CD4-positive, alpha-beta T cell treated with Interleukin-6 for 4 hours (primary cell): Measurements from ENCODE around the gene EXT2.

ENCODE experiments used
- DNase-seq: peaks from one replicate; pipeline ENCODE4 v3.0.0-alpha.2; 2020; ENCODE audit warnings: mixed read lengths

The EXT2 gene

GRCh38 chr11:44174842-44175241 lies 79.4 kb downstream of the EXT2 start:
- DNase-seq: no peak

- DNase-seq: no peak
These were observed 81.2 kb downstream of the EXT2 start for GRCh38 chr11:44176546-44177213.

GRCh38 chr11:44177905-44178304 lies 82.4 kb downstream of the EXT2 start:
- no peak for DNase-seq

- no peak for DNase-seq
These were observed 82.9 kb downstream of the EXT2 start for GRCh38 chr11:44178381-44178780.

GRCh38 chr11:44179173-44179572 lies 83.7 kb downstream of the EXT2 start:
- no peak for DNase-seq

GRCh38 chr11:44180107-44180506 lies 84.6 kb downstream of the EXT2 start:
- DNase-seq: no peak

GRCh38 chr11:44185522-44185921 lies 90.0 kb downstream of the EXT2 start:
- no peak for DNase-seq

- DNase-seq: no peak
These were observed 90.9 kb downstream of the EXT2 start for GRCh38 chr11:44186321-44186930.

- no peak for DNase-seq
These were observed 93.2 kb downstream of the EXT2 start for GRCh38 chr11:44188643-44189042.

- no peak for DNase-seq
These were observed 94.8 kb downstream of the EXT2 start for GRCh38 chr11:44189986-44190882.

GRCh38 chr11:44190883-44191230 lies 95.4 kb downstream of the EXT2 start:
- no peak for DNase-seq

GRCh38 chr11:44191322-44192016 lies 96.0 kb downstream of the EXT2 start:
- no peak for DNase-seq

- no peak for DNase-seq
These were observed 96.5 kb downstream of the EXT2 start for GRCh38 chr11:44192017-44192385.

GRCh38 chr11:44192462-44193100 lies 97.1 kb downstream of the EXT2 start:
- DNase-seq: no peak

- DNase-seq: no peak
These were observed 98.4 kb downstream of the EXT2 start for GRCh38 chr11:44193856-44194255.

GRCh38 chr11:44198146-44198724 lies 102.8 kb downstream of the EXT2 start:
- no peak for DNase-seq

- DNase-seq: no peak
These were observed 103.8 kb downstream of the EXT2 start for GRCh38 chr11:44199298-44199697.

- no peak for DNase-seq
These were observed 104.3 kb downstream of the EXT2 start for GRCh38 chr11:44199816-44200215.

GRCh38 chr11:44203270-44204043 lies 108.0 kb downstream of the EXT2 start:
- no peak for DNase-seq

GRCh38 chr11:44205352-44205751 lies 109.9 kb downstream of the EXT2 start:
- DNase-seq: no peak

GRCh38 chr11:44205836-44206235 lies 110.4 kb downstream of the EXT2 start:
- no peak for DNase-seq

GRCh38 chr11:44207292-44207691 lies 111.8 kb downstream of the EXT2 start:
- DNase-seq: no peak
